GM20431 (cell line): ENCODE results near the gene LIPT2.

Source experiments
- in situ Hi-C: fragments of 300-500 bp; cut with MseI, MboI; formaldehyde crosslinking; loops from one replicate; pipeline ENCODE4 v1.15.0; 2020; ENCODE audit warnings: low sequenced_read_pairs; ENCODE audit not compliant: unreplicated experiment

LIPT2 gene

GRCh38 chr11:74442636-74443035 is 50.9 kb downstream of the LIPT2 start:
- in situ Hi-C loops: no loop called here
